Measurements from ENCODE around the gene KCNIP4. TPM values are rescaled to one million over a fixed set of nuclear protein-coding genes. Genes with fewer than 3 reads are reported as not detected.

KCNIP4 gene
- total and polyA plus RNA-seq, 2 of the 4 experiments (the other 2 are of a cell fraction): not detected

- Histone ChIP-seq H3K79me1 (ENCODE audit: low read depth in 1 of 2, low read length in 2 of 2) (no peaks in the 10 kb centered on the region), H2AFZ (replicated peaks; ENCODE audit: low read length, poor library complexity) (no peak overlapping the region), H3K4ac (ENCODE audit: low read depth, low read length) (no peak overlapping the region), H3K4me2 (ENCODE audit: low read depth, low read length) (no peak overlapping the region), H3K18ac (ENCODE audit: low read depth, low read length) (no peak overlapping the region), H3K9ac (ENCODE audit: low read depth, low read length) (no peak overlapping the region), H2BK120ac (ENCODE audit: low read depth, low read length) (no peak overlapping the region), H2BK5ac (ENCODE audit: low read depth, low read length, poor library complexity, severe bottlenecking) (no peak overlapping the region), H2AK5ac (ENCODE audit: low read depth, low read length) (no peak overlapping the region), H3K36me3 (ENCODE audit: control insufficient read depth, insufficient read depth, low read length) (no peaks in the 10 kb centered on the region), H3K14ac (replicated peaks; ENCODE audit: low read depth, low read length) (no peak overlapping the region), H2BK20ac (ENCODE audit: low read depth, low read length) (no peak overlapping the region), H3K4me3 (ENCODE audit: insufficient read depth, low read depth, low read length) (no peak overlapping the region), H4K91ac (ENCODE audit: insufficient read depth, low read depth, low read length) (no peak overlapping the region), H3K23ac (ENCODE audit: low read depth, low read length) (no peak overlapping the region), H4K8ac (ENCODE audit: low read depth in 2 of 2, low read length in 2 of 2) (no peak overlapping the region), H3K27me3 (ENCODE audit: control insufficient read depth, insufficient read depth, low read length) (no peaks in the 10 kb centered on the region), H3K27ac (ENCODE audit: insufficient read depth, low read length) (no peak overlapping the region), H4K20me1 (ENCODE audit: insufficient read depth, low read length) (no peaks in the 10 kb centered on the region), H3K9me3 (ENCODE audit: control insufficient read depth, insufficient read depth, low read length) (peaks cover 10% of the 10 kb centered on the region), H2BK15ac (ENCODE audit: low read depth, low read length) (no peak overlapping the region), H4K5ac (ENCODE audit: low read depth, low read length) (no peak overlapping the region), H3K9me1 (ENCODE audit: insufficient read depth, low read length) (no peaks in the 10 kb centered on the region), H3K4me1 (ENCODE audit: control insufficient read depth, insufficient read depth, low read length) (no peaks in the 10 kb centered on the region), H2AK9ac (replicated peaks; ENCODE audit: low read depth, low read length, poor library complexity) (no peak overlapping the region), H3K56ac (ENCODE audit: extremely low read depth, insufficient read depth, low read length) (no peak overlapping the region)
- in situ Hi-C loops (cut with MboI; ENCODE audit: low sequenced_read_pairs): no loop called here
- TF ChIP-seq RCOR1 (IDR thresholded peaks at IDR 0.05; ENCODE audit: insufficient replicate concordance, low read length): no peak
- 0 out of 2 replicates have a peak, but pooled peaks have one; percentile 35 for TF ChIP-seq MAFK (IDR thresholded peaks at IDR 0.05; ENCODE audit: low read depth, low read length)
- CTCF ChIA-PET: no interaction called here
- no TSS peak for BruUV-seq (replicated peaks)
- dilution Hi-C loops (cut with HindIII; ENCODE audit: low sequenced_read_pairs, unreplicated experiment): no loop called here
- WGBS, 2 experiments (ENCODE audit: extremely low coverage in 2 of 2, insufficient read length in 1 of 2): no CpG with 5 or more reads among the region's 1 CpG
- intact Hi-C loops (cut with micrococcal nuclease): no loop called here
- POLR2A ChIA-PET (ENCODE audit: unreplicated experiment): no interaction called here
- ATAC-seq (ENCODE audit: low read depth) (no peak), DNase-seq (no peak)
These were observed 771.5 kb downstream of the KCNIP4 start for GRCh38 chr4:21177092-21177491.
